Measurements from ENCODE around the gene FBXW9.
"Not testable (repeated sequence)": the region's sequence is repeated elsewhere in the genome, so short reads cannot be mapped to it uniquely, and the experiment has no call there.

FBXW9 gene

DNA sequence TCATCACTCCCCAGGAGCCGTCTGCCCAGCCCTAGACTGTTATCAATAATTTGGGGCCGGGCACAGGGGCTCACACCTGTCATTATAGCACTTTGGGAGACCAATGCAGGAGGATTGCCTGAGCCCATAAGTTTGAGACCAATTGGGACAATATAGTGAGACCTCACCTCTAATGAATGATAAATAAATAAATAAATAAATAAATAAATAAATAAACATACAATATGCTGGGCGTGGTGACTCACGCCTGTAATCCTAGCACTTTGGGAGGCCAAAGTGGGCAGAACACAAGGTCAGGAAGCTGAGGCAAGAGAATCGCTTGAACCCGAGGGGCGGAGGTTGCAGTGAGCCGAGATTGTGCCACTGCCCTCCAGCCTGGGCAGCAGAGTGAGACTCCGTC lies 16.9 kb upstream of the FBXW9 start:
- not testable (repeated sequence) for DNase-seq

- not testable (repeated sequence) for DNase-seq
Measured at GRCh38 chr19:12712077-12712476, 15.6 kb upstream of the FBXW9 start.

- DNase-seq = no peak
Measured at GRCh38 chr19:12711187-12711586, 14.8 kb upstream of the FBXW9 start.

DNA sequence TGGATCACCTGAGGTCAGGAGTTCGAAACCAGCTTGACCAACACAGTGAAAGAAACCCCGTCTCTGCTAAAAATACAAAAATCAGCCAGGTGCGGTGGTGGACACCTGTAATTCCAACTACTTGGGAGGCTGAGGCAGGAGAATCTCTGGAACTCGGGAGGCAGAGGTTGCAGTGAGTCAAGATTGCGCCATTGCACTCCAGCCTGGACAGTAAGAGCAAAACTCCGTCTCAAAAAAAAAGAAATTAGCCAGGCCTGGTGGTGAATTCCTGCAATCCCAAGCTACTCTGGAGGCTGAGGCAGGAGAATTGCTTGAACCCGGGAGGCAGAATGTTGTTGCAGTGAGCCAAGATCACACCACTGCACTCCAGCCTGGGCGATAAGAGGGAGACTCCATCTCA lies 12.2 kb upstream of the FBXW9 start:
- no peak for DNase-seq

GRCh38 chr19:12706332-12706718 lies 9.9 kb upstream of the FBXW9 start:
- DNase-seq = no peak

GRCh38 chr19:12705654-12706331 lies 9.4 kb upstream of the FBXW9 start:
- no peak for DNase-seq

- DNase-seq = no peak
Measured at GRCh38 chr19:12705169-12705568, 8.7 kb upstream of the FBXW9 start.

DNA sequence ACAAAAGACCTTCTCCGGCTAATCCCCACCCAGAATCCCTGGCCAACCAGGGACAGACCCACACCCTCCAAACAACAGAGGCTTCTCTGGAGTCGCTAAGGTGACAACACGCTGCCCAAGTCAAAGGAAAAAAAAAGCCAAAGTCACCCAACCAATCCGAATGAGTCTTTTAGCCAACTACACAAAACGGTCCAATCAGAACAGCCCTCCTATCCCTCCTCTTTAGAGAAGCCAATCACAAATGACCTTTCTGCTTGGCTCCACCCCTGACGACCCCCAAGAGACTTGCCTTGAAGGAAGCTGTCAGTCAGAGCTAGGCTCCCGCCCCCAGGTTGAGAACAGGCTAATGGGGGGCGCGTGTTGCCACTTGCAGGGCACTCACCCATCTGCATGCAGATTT lies 6.6 kb upstream of the FBXW9 start:
- DNase-seq = peak; percentile 22

- no peak for DNase-seq
Measured at GRCh38 chr19:12701596-12702282, 5.3 kb upstream of the FBXW9 start.

DNA sequence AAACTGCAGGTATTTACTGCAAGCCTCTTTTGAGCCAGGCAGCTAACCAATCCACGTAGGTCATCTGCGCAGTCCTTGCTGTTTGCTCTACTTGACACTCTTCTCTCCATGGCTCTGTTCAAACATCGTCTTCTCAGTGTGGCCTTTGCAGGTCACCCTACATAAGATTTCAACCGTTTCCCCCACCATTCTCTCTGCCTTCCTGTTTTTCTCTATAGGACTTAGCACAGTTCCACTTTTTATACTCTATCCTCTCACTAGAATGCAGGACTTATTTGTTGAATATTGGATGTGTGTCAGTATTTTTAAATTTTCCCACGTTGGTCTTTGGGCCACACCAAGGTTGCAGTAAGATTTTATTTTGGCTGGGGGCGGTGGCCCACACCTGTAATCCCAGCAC lies 1.7 kb upstream of the FBXW9 start:
- DNase-seq = no peak

GRCh38 chr19:12697425-12697824 lies 994 bp upstream of the FBXW9 start:
- DNase-seq = not testable (repeated sequence)

- no peak for DNase-seq
Measured at GRCh38 chr19:12695997-12696365, 450 bp downstream of the FBXW9 start.

GRCh38 chr19:12695514-12695913 lies 917 bp downstream of the FBXW9 start:
- no peak for DNase-seq

- no peak for DNase-seq
Measured at GRCh38 chr19:12695096-12695495, 1.3 kb downstream of the FBXW9 start.

DNA sequence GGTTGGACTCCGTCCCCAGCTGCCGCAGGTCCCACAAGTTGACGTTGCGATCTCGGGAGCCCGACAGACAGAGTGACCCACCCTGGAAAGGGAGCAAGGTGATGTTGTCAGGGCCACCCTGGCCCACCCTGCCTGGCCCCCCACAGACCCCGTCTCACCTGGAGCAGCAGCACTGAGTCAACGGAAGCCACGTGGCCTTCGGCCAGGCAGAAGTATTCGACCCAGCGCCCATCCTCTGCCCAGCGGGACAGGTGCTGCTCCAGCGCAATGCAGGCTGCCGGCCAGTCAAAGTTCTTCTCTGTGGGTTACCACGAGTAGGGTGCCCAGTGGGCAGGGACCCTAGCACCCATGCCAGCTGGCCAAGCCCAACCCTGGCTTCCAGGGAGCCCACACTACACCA lies 1.8 kb downstream of the FBXW9 start:
- DNase-seq = no peak

DNA sequence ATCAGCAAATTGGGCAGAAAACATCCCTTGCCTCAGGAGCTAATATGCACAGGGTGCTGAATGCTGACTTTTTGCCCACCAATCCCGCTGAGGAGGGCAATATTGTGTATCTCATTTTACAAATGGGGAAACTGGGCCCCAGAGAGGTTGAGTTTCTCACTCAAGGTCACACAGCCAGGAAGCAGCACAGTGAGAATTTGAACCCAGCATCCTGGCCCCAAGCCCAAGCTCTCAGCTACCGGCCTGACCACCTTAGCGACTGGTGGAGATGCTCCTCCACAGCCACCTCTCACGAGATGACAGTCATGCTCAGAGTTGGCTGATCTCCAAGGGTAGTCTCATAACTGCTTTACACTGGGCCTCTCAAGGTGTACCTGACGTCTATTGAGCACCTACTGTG lies 3.5 kb downstream of the FBXW9 start:
- no peak for DNase-seq

DNA sequence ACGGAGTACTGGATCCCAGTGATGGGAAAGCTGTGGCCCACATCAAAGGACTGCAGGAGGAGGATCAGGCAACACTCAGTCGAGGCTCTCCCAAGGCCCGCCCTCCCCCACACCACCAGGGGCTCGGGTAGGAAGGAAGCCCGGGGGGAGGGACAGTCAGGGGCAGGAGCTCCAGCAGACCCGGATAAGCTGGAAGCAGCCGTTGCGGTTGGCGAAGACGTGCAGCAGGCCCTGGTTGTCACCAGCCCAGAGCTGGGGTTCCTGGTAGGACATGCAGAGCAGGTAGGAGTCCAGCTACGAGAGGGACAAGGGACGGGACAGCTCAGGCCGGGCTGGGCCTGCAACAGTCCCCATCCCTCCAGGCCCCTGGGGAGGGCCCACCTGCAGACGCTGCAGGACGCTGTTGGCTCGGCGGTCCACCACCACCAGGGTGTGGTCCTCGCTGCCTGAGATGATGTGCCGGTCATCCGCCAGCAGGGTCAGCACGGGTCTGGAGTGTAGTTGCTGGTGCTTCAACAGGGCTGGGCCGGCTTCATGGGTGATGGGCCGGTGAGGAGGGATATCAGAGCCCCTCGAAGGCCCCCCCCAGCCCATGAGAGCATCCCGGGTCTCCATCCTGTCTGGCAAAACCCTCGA lies 6.7 kb downstream of the FBXW9 start:
- DNase-seq = no peak

DNA sequence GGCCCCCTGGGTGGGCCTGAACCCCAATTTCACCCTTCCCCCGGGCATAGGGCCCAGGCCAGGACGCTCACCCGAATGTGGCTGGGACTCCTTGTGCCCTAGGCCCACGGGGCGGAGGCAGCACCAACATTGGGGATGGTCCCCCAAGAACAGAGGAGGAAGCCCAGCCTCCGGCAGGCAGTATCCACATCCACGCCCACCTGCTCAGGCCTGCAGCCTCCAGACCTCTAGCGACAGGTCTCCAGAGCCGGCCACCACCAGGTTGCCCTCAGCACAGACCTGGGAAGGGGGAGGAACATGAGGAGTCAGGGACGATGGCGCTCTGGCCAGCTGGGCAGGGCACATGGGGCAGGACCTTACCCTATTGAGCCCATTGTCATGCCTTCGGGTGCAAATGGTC lies 7.4 kb downstream of the FBXW9 start:
- DNase-seq = no peak

DNA sequence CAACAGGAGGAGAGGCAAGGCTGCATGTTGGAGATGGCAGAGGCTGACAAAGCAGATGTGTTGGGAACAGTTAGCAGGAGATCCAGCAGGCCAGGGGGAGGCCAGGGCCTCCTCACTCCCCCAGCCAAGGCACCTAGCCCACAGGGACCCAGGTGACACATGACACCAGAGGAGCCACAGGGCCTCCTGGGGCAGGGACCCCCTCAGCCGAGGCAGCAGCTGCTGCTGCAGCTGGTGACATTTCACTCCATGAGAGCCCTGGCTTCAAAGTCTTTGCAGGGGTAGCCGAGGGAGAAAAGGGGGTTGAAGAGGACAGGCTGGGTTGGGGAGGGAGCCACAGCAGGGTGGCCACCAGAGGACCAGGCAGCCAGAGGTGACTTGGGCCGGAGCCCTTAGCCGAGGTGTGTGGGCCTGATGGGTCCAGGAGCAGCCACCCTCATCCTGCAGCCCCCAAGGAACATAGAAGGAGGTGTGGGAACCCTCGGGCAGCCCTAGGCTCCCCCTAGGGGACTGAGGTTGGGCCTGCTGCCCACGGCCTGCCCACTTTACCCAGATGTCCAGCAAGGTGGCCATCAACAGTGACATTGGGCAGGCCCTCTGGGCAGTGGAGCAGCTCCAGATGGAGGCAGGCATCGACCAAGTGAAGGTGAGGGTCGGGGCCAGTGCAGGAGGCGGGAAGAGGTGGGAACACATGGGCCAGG lies 8.8 kb downstream of the FBXW9 start, which contains the start of gene GNG14:
GNG14 (plus strand) TSS at position 503 of the 701 bp plus-strand sequence; CDS start at position 554, 51 bp downstream.
- no peak for DNase-seq

GRCh38 chr19:12685831-12686230 lies 10.6 kb downstream of the FBXW9 start:
- no peak for DNase-seq

GRCh38 chr19:12681074-12681987 lies 15.1 kb downstream of the FBXW9 start, which contains the start of gene DHPS:
Gene DHPS, minus strand, starts transcription at chr19:12681880. Its CDS starts 114 bp downstream, at chr19:12681766.
- DNase-seq = peak; percentile 97

DNA sequence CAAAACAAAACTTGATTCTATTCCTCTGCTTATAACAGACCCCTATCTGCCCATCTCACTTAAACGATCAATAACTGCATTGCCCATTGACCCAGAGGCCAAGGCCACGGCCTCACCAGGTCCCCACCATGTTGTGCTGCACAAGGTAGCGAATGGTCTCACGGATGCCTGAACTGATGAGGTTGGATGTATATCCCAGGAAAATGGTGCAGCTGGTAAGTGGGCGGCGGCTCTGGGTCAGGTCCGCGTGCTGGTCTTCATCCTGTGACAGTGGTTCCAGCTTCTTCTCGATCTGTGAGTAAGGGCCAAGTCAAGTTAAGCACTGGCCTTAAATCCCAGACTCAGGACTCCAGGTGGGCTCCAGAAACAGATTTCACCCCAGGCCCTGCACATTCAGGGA lies 16.4 kb downstream of the FBXW9 start:
- no peak for DNase-seq

All from HCEC 1CT (cell line).